ENCODE results near the gene ZNF747.

ZNF747 gene

GRCh38 chr16:30493941-30494488 lies 40.6 kb downstream of the ZNF747 start:
- no peak overlapping the region for H3K27ac ChIP-seq
- TF ChIP-seq ZFX (IDR thresholded peaks at IDR 0.05; ENCODE audit: borderline replicate concordance), result no peak
- no peak for TF ChIP-seq CTCF (IDR thresholded peaks at IDR 0.05)

- H3K27ac ChIP-seq, result no peak overlapping the region
- TF ChIP-seq CTCF (IDR thresholded peaks at IDR 0.05), result no peak
- no peak for TF ChIP-seq ZFX (IDR thresholded peaks at IDR 0.05; ENCODE audit: borderline replicate concordance)
Observed at GRCh38 chr16:30491744-30492308, 42.8 kb downstream of the ZNF747 start.

- TF ChIP-seq CTCF (IDR thresholded peaks at IDR 0.05), result no peak
- TF ChIP-seq ZFX (IDR thresholded peaks at IDR 0.05; ENCODE audit: borderline replicate concordance), result no peak
Observed at GRCh38 chr16:30491229-30491628, 43.4 kb downstream of the ZNF747 start.

GRCh38 chr16:30490210-30490609 lies 44.4 kb downstream of the ZNF747 start:
- no peak for TF ChIP-seq ZFX (IDR thresholded peaks at IDR 0.05; ENCODE audit: borderline replicate concordance)
- no peak for TF ChIP-seq CTCF (IDR thresholded peaks at IDR 0.05)
- H3K27ac ChIP-seq, result no peak overlapping the region

More at GRCh38 chr16:30491229-30491628, 43.4 kb downstream of the ZNF747 start:
- no peak overlapping the region for H3K27ac ChIP-seq

- no peak for TF ChIP-seq ZFX (IDR thresholded peaks at IDR 0.05; ENCODE audit: borderline replicate concordance)
- no peak for TF ChIP-seq CTCF (IDR thresholded peaks at IDR 0.05)
- H3K27ac ChIP-seq, result no peak overlapping the region
Observed at GRCh38 chr16:30488764-30489605, 45.7 kb downstream of the ZNF747 start.

GRCh38 chr16:30485818-30486436 lies 48.7 kb downstream of the ZNF747 start:
- no peak overlapping the region for H3K27ac ChIP-seq
- TF ChIP-seq CTCF (IDR thresholded peaks at IDR 0.05) (no peak), ZFX (IDR thresholded peaks at IDR 0.05; ENCODE audit: borderline replicate concordance) (no peak)
